ENCODE data around the gene RPL36. TPM values are rescaled to one million over a fixed set of nuclear protein-coding genes. Genes with fewer than 3 reads are reported as not detected.

Gene RPL36
- polyA plus RNA-seq, 1 donor (not counting 4 experiments of a cell fraction or from before 2014, with no cell fraction given): 636 TPM

DNA sequence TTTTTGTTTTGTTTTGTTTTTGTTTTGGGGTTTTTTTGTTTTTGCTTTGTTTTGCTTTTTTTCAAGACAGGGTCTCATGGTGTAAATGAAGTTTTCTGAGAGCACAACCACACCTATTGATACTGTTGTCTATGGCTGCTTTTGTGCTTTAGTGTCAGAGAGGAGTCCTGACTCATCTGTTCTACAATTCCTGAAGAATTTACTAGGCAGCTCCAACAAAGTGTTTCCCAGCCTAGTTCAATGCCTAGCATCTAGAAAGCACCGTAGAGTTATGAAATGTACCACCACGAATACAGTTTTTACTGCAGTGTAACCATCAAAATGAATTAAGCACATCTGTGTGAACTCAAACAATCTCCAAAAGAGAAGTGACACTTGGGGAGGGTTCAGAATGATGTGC lies 46.1 kb upstream of the RPL36 start:
- FAIRE-seq (no peak), DNase-seq (ENCODE audit: low read depth, low spot score) (no peak)
- Histone ChIP-seq H2AFZ (ENCODE audit: control insufficient read depth, low read length) (no peak overlapping the region), H3K36me3 (ENCODE audit: control insufficient read depth in 2 of 2, extremely low read depth in 1 of 2, insufficient read depth in 2 of 2, low read length in 2 of 2) (peaks cover 28 to 53% of the 10 kb centered on the region in 2 experiments), H3K27me3 (ENCODE audit: control insufficient read depth, extremely low read depth, insufficient read depth, low read length) (no peaks in the 10 kb centered on the region), H3K4me3 (ENCODE audit: control insufficient read depth in 2 of 3, extremely low read depth in 1 of 3, insufficient read depth in 2 of 3, low read depth in 1 of 3, low read length in 3 of 3) (no peak overlapping the region), H3K4me1 (ENCODE audit: control insufficient read depth, extremely low read depth, insufficient read depth, low read length) (peaks cover 19% of the 10 kb centered on the region), H3K9ac (ENCODE audit: control insufficient read depth, extremely low read depth, insufficient read depth, low read length) (no peak overlapping the region), H3K27ac (ENCODE audit: control insufficient read depth, insufficient read depth, low read length) (no peak overlapping the region), H3K4me2 (ENCODE audit: control insufficient read depth, extremely low read depth, insufficient read depth, low read depth, low read length) (no peak overlapping the region), H3K79me2 (ENCODE audit: control insufficient read depth, insufficient read depth, low read length) (peaks cover 79% of the 10 kb centered on the region), H3K9me1 (ENCODE audit: control insufficient read depth, extremely low read depth, insufficient read depth, low read length) (peaks cover 4% of the 10 kb centered on the region), H4K20me1 (ENCODE audit: control insufficient read depth, extremely low read depth, insufficient read depth, low read length) (peaks cover 22% of the 10 kb centered on the region), H3K9me3 (ENCODE audit: control insufficient read depth, low read depth, low read length) (no peaks in the 10 kb centered on the region)
- dilution Hi-C loops (cut with MboI; ENCODE audit: extremely low pct_ligation_motif_present, low sequenced_read_pairs): no loop called here
- TF ChIP-seq EZH2 (IDR thresholded peaks at IDR 0.05; ENCODE audit: low read length): no peak
- TF ChIP-seq, protein P1, sequence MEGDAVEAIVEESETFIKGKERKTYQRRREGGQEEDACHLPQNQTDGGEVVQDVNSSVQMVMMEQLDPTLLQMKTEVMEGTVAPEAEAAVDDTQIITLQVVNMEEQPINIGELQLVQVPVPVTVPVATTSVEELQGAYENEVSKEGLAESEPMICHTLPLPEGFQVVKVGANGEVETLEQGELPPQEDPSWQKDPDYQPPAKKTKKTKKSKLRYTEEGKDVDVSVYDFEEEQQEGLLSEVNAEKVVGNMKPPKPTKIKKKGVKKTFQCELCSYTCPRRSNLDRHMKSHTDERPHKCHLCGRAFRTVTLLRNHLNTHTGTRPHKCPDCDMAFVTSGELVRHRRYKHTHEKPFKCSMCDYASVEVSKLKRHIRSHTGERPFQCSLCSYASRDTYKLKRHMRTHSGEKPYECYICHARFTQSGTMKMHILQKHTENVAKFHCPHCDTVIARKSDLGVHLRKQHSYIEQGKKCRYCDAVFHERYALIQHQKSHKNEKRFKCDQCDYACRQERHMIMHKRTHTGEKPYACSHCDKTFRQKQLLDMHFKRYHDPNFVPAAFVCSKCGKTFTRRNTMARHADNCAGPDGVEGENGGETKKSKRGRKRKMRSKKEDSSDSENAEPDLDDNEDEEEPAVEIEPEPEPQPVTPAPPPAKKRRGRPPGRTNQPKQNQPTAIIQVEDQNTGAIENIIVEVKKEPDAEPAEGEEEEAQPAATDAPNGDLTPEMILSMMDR (optimal IDR thresholded peaks at IDR 0.05 in 1 of 3, IDR thresholded peaks at IDR 0.05 in 1 of 3, conservative IDR thresholded peaks at IDR 0.05 in 1 of 3; ENCODE audit: extremely low read depth in 1 of 3, insufficient read depth in 2 of 3, low read length in 3 of 3): no peak

DNA sequence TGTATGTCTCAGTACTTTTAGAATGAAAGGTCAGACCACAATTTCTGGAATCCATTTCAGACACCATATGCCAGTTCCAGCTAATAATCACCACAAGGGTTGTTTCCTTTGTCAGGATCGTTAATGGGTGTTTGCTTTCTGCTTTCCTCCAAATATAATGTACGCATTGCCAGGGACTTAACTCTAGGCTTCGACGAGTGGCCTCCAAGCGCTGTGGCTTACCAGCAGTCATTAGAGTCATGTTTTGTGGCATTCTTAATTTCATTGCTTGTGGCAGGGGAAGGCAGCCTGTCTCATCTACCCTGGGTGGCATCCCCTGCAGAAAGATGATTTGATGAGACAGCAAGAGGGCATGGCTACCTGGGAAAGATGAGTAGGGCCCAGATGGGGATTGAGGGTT lies 44.7 kb upstream of the RPL36 start:
- H3K36me3 ChIP-seq (ENCODE audit: control insufficient read depth in 2 of 2, extremely low read depth in 1 of 2, insufficient read depth in 2 of 2, low read length in 2 of 2): peaks cover 32 to 61% of the 10 kb centered on the region in 2 experiments
- peak; percentile 17 for FAIRE-seq
- no peak for DNase-seq (ENCODE audit: low read depth, low spot score)
- peaks cover 69% of the 10 kb centered on the region for H3K79me2 ChIP-seq (ENCODE audit: control insufficient read depth, insufficient read depth, low read length)
- no peak overlapping the region for H3K4me3 ChIP-seq (ENCODE audit: control insufficient read depth in 2 of 3, extremely low read depth in 1 of 3, insufficient read depth in 2 of 3, low read depth in 1 of 3, low read length in 3 of 3)
- peaks cover 23% of the 10 kb centered on the region for H4K20me1 ChIP-seq (ENCODE audit: control insufficient read depth, extremely low read depth, insufficient read depth, low read length)
- no peaks in the 10 kb centered on the region for H3K9me3 ChIP-seq (ENCODE audit: control insufficient read depth, low read depth, low read length)
- peaks cover 14% of the 10 kb centered on the region for H3K4me1 ChIP-seq (ENCODE audit: control insufficient read depth, extremely low read depth, insufficient read depth, low read length)
- no peak overlapping the region for H3K4me2 ChIP-seq (ENCODE audit: control insufficient read depth, extremely low read depth, insufficient read depth, low read depth, low read length)
- TF ChIP-seq, protein P1 (optimal IDR thresholded peaks at IDR 0.05 in 1 of 3, IDR thresholded peaks at IDR 0.05 in 1 of 3, conservative IDR thresholded peaks at IDR 0.05 in 1 of 3; ENCODE audit: extremely low read depth in 1 of 3, insufficient read depth in 2 of 3, low read length in 3 of 3): no peak
- no peak for TF ChIP-seq EZH2 (IDR thresholded peaks at IDR 0.05; ENCODE audit: low read length)
- H2AFZ ChIP-seq (ENCODE audit: control insufficient read depth, low read length): no peak overlapping the region
- H3K27me3 ChIP-seq (ENCODE audit: control insufficient read depth, extremely low read depth, insufficient read depth, low read length): no peaks in the 10 kb centered on the region
- no peak overlapping the region for H3K9ac ChIP-seq (ENCODE audit: control insufficient read depth, extremely low read depth, insufficient read depth, low read length)
- peaks cover 4% of the 10 kb centered on the region for H3K9me1 ChIP-seq (ENCODE audit: control insufficient read depth, extremely low read depth, insufficient read depth, low read length)
- no peak overlapping the region for H3K27ac ChIP-seq (ENCODE audit: control insufficient read depth, insufficient read depth, low read length)
- dilution Hi-C loops (cut with MboI; ENCODE audit: extremely low pct_ligation_motif_present, low sequenced_read_pairs): no loop called here
